ENCODE measurements around the gene LRRC23. TPM values are rescaled to one million over a fixed set of nuclear protein-coding genes. Genes with fewer than 3 reads are reported as not detected.
"Not testable (repeated sequence)": the region's sequence is repeated elsewhere in the genome, so short reads cannot be mapped to it uniquely, and the experiment has no call there.

Gene LRRC23
- total RNA-seq, 1 experiment from 2014 or later: 8.0 TPM

DNA sequence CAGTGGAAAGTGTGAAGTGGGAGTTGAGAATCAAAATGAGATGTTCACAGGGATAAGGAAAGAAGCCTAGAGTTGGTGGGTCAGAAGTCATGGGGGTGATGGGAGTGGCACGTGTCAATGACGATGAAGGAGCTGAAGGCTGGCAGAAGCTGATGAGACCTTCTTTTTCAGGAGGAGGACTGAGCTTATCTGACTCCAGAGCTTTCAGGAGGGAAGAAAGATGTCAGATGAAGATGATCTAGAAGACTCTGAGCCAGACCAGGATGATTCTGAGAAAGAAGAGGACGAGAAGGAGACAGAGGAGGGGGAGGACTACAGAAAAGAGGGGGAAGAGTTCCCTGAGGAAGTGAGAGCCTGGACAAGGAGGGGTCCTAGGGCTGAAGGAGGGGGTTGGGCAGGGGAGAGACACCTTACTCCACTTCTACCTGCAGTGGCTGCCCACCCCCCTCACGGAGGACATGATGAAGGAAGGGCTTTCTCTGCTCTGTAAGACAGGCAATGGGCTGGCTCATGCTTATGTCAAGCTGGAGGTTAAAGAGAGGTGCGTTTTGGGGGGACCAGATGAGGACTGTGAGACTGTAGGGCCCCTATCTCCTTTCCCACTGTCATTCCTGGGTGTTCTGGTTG is 905 bp downstream of the LRRC23 start (continued):
- TF ChIP-seq CEBPB (IDR thresholded peaks at IDR 0.05; ENCODE audit: low read depth): no peak

DNA sequence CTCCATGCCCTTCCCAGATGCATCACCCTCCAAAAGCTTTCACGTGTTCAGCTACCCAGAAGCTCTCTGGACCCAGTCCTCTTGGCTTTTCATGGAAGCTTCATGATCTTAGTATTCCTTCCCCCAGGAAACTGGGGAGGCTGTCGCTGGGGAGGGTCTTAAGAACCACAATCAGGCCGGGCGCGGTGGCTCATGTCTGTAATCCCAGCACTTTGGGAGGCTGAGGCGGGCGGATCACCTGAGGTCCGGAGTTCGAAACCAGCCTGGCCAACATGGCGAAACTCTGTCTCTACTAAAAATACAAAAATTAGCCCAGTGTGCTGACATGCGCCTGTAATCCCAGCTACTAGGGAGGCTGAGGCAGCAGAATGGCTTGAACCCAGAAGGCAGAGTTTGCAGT is 3.5 kb downstream of the LRRC23 start:
- H3K9me2 ChIP-seq (ENCODE audit: insufficient read depth); intact Hi-C loops (cut with micrococcal nuclease); ATAC-seq; H3K27me3 ChIP-seq (ENCODE audit: insufficient read depth, low read length); RAD21 ChIA-PET (ENCODE audit: low non-redundant PET in 1 of 2, low total read pairs in 2 of 2, uncharacterized antibody in 2 of 2, unreplicated experiment in 2 of 2); H4K20me1 ChIP-seq (ENCODE audit: insufficient read depth); H3K9ac ChIP-seq (ENCODE audit: low read length); H3K27ac ChIP-seq (ENCODE audit: low read depth, low read length); H3K4me2 ChIP-seq (ENCODE audit: low read length); DNase-seq (ENCODE audit: low read depth, low spot score); BruUV-seq (replicated peaks); H3K4me3 ChIP-seq (replicated peaks in 1 of 2; ENCODE audit: low read depth in 1 of 2, low read length in 2 of 2); H3K79me2 ChIP-seq (ENCODE audit: insufficient read depth, low read length); H3K36me3 ChIP-seq (ENCODE audit: control insufficient read depth in 1 of 2, insufficient read depth in 2 of 2, low read length in 2 of 2); H3K9me3 ChIP-seq (ENCODE audit: control insufficient read depth in 1 of 2, insufficient read depth in 1 of 2, low read depth in 1 of 2, low read length in 2 of 2); H2AFZ ChIP-seq (ENCODE audit: low read depth, low read length, poor library complexity, severe bottlenecking): not testable (repeated sequence)
- peaks cover 10 to 20% of the 10 kb centered on the region in 2 experiments for H3K4me1 ChIP-seq (ENCODE audit: control insufficient read depth in 1 of 2, insufficient read depth in 2 of 2, low read length in 2 of 2)
- ChIA-PET POLR2A (interaction anchor here (0.6 to 3.1 kb wide), 4 partner anchors 17 to 41 kb away, joined by 3 to 16 read pairs (median 3); partner anchors contain the start of genes C12orf57 and RNU7-1), CTCF (interaction anchor here (0.7 to 1.6 kb wide), 4 partner anchors 16 to 35 kb away, joined by 3 to 4 read pairs (median 4); partner anchors contain the start of gene SPSB2)

GRCh38 chr12:6909421-6910145 is 5.0 kb downstream of the LRRC23 start:
- no peak overlapping the region for H3K4me2 ChIP-seq (ENCODE audit: low read length)
- H4K20me1 ChIP-seq (ENCODE audit: insufficient read depth): no peaks in the 10 kb centered on the region
- RAD21 ChIA-PET (ENCODE audit: low non-redundant PET in 1 of 2, low total read pairs in 2 of 2, uncharacterized antibody in 2 of 2, unreplicated experiment in 2 of 2): no interaction called here
- TF ChIP-seq SP1 (IDR thresholded peaks at IDR 0.05; ENCODE audit: low read depth) (no peak), SRF (IDR thresholded peaks at IDR 0.05; ENCODE audit: low read depth) (no peak)
- TF ChIP-seq, protein P1, sequence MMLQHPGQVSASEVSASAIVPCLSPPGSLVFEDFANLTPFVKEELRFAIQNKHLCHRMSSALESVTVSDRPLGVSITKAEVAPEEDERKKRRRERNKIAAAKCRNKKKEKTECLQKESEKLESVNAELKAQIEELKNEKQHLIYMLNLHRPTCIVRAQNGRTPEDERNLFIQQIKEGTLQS (IDR thresholded peaks at IDR 0.05): no peak
- intact Hi-C loops (cut with micrococcal nuclease): no loop called here
- no peak overlapping the region for H3K27ac ChIP-seq (ENCODE audit: low read depth, low read length)
- H3K4me3 ChIP-seq (replicated peaks in 1 of 2; ENCODE audit: low read depth in 1 of 2, low read length in 2 of 2): no peak overlapping the region
- no peak for ATAC-seq
- no peaks in the 10 kb centered on the region for H3K9me2 ChIP-seq (ENCODE audit: insufficient read depth)
- H3K4me1 ChIP-seq (ENCODE audit: control insufficient read depth in 1 of 2, insufficient read depth in 2 of 2, low read length in 2 of 2): peaks cover 8 to 20% of the 10 kb centered on the region in 2 experiments
- no peak for DNase-seq (ENCODE audit: low read depth, low spot score)
- H3K9ac ChIP-seq (ENCODE audit: low read length): no peak overlapping the region
- no peaks in the 10 kb centered on the region for H3K9me3 ChIP-seq (ENCODE audit: control insufficient read depth in 1 of 2, insufficient read depth in 1 of 2, low read depth in 1 of 2, low read length in 2 of 2)
- no peaks in the 10 kb centered on the region for H3K27me3 ChIP-seq (ENCODE audit: insufficient read depth, low read length)
- POLR2A ChIA-PET: interaction anchor here (3.1 kb wide), 1 partner anchor 34 kb away, joined by 16 read pairs; the partner anchor contains the start of genes C12orf57 and RNU7-1
- no peak overlapping the region for H2AFZ ChIP-seq (ENCODE audit: low read depth, low read length, poor library complexity, severe bottlenecking)
- H3K79me2 ChIP-seq (ENCODE audit: insufficient read depth, low read length): no peaks in the 10 kb centered on the region
- no peaks in the 10 kb centered on the region for H3K36me3 ChIP-seq (ENCODE audit: control insufficient read depth in 1 of 2, insufficient read depth in 2 of 2, low read length in 2 of 2)
- BruUV-seq (replicated peaks): no TSS peak
- CTCF ChIA-PET: no interaction called here

All from HCT116 (cell line).